Osteoblast (primary cell): ENCODE results near the gene CYP11A1. TPM values are rescaled to one million over a fixed set of nuclear protein-coding genes. Genes with fewer than 3 reads are reported as not detected.

Source experiments
- DNase-seq: peaks from one replicate; pipeline ENCODE4 v3.0.0; 2011; ENCODE audit warnings: low spot score, mixed read lengths; ENCODE audit not compliant: insufficient read length; ENCODE audit errors: missing footprints
- H2AFZ ChIP-seq: 2 replicates; pipeline ENCODE4 v1.6.0; 2011; ENCODE audit warnings: mild to moderate bottlenecking, low read length
- H3K27ac ChIP-seq: 2 replicates; pipeline ENCODE4 v1.5.1; 2011; ENCODE audit warnings: mild to moderate bottlenecking, low read depth, low read length, moderate library complexity
- H3K27me3 ChIP-seq: 2 replicates; pipeline ENCODE4 v1.6.0; 2012; ENCODE audit warnings: mild to moderate bottlenecking, control low read depth, inconsistent platforms, low read length, moderate library complexity; ENCODE audit not compliant: insufficient read depth
- H3K36me3 ChIP-seq: 2 replicates; pipeline ENCODE4 v1.5.1; 2011; ENCODE audit warnings: mild to moderate bottlenecking, low read length, control low read depth, moderate library complexity; ENCODE audit not compliant: insufficient read depth
- H3K4me1 ChIP-seq: 2 replicates; pipeline ENCODE4 v1.5.1; 2011; ENCODE audit warnings: mild to moderate bottlenecking, low read length, control low read depth, moderate library complexity; ENCODE audit not compliant: insufficient read depth
- H3K4me2 ChIP-seq: 2 replicates; pipeline ENCODE4 v1.6.0; 2011; ENCODE audit warnings: mild to moderate bottlenecking, low read length; ENCODE audit not compliant: insufficient read depth
- H3K4me3 ChIP-seq: fragments of 200-600 bp; sonication (generic); 3 replicates; pipeline ENCODE4 v1.5.1; 2012; ENCODE audit warnings: mild to moderate bottlenecking, low read length, inconsistent platforms; ENCODE audit not compliant: insufficient read depth
- H3K79me2 ChIP-seq: 2 replicates; pipeline ENCODE4 v1.6.0; 2012; ENCODE audit warnings: mild to moderate bottlenecking, low read length, control low read depth, inconsistent platforms; ENCODE audit not compliant: insufficient read depth
- H3K9me3 ChIP-seq: 2 replicates; pipeline ENCODE4 v1.5.1; 2011; ENCODE audit warnings: low read depth, low read length, control low read depth
- H4K20me1 ChIP-seq: 2 replicates; pipeline ENCODE4 v1.6.0; 2012; ENCODE audit warnings: mild to moderate bottlenecking, low read length, control low read depth; ENCODE audit not compliant: insufficient read depth
- total RNA-seq: library from RNA; depleted of rRNA; stranded (reverse); fragments of >200 nt; gene quantifications from 2 replicates; pipeline ENCODE4 v1.2.3, GENCODE V29; 2012
- TF ChIP-seq, protein P1 (sequence below): IDR thresholded peaks from 2 replicates; pipeline ENCODE4 v1.5.1; 2011; ENCODE audit warnings: mild to moderate bottlenecking, low read depth, low read length, moderate library complexity; ENCODE audit errors: extremely low read depth

The CYP11A1 gene
- total RNA-seq, 1 donor: 1.4 TPM

DNA sequence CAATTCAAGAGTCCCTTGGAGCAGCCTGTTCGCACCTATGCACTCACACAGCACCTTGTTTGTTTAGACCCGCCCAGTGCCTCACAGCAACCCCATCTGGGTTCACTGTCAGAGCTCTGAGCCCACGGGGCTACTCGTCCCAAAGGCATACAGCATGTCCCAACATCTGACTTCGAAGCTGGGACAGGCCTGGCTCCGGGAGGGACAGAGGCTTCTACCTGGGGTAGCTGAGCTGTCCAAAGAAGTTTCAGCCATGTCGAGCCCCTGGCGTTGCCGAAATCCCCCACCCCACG, 28.6 kb upstream of the CYP11A1 start:
- Histone ChIP-seq H4K20me1 (no peaks in the 10 kb centered on the region), H3K4me3 (no peak overlapping the region), H3K4me2 (no peak overlapping the region), H3K27ac (peak overlapping the region; percentile 76), H3K36me3 (no peaks in the 10 kb centered on the region), H3K79me2 (no peaks in the 10 kb centered on the region), H2AFZ (peak overlapping the region; percentile 2), H3K4me1 (peaks cover 76% of the 10 kb centered on the region), H3K9me3 (no peaks in the 10 kb centered on the region), H3K27me3 (no peaks in the 10 kb centered on the region)
- DNase-seq: no peak
- TF ChIP-seq, protein P1, sequence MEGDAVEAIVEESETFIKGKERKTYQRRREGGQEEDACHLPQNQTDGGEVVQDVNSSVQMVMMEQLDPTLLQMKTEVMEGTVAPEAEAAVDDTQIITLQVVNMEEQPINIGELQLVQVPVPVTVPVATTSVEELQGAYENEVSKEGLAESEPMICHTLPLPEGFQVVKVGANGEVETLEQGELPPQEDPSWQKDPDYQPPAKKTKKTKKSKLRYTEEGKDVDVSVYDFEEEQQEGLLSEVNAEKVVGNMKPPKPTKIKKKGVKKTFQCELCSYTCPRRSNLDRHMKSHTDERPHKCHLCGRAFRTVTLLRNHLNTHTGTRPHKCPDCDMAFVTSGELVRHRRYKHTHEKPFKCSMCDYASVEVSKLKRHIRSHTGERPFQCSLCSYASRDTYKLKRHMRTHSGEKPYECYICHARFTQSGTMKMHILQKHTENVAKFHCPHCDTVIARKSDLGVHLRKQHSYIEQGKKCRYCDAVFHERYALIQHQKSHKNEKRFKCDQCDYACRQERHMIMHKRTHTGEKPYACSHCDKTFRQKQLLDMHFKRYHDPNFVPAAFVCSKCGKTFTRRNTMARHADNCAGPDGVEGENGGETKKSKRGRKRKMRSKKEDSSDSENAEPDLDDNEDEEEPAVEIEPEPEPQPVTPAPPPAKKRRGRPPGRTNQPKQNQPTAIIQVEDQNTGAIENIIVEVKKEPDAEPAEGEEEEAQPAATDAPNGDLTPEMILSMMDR: no peak

DNA sequence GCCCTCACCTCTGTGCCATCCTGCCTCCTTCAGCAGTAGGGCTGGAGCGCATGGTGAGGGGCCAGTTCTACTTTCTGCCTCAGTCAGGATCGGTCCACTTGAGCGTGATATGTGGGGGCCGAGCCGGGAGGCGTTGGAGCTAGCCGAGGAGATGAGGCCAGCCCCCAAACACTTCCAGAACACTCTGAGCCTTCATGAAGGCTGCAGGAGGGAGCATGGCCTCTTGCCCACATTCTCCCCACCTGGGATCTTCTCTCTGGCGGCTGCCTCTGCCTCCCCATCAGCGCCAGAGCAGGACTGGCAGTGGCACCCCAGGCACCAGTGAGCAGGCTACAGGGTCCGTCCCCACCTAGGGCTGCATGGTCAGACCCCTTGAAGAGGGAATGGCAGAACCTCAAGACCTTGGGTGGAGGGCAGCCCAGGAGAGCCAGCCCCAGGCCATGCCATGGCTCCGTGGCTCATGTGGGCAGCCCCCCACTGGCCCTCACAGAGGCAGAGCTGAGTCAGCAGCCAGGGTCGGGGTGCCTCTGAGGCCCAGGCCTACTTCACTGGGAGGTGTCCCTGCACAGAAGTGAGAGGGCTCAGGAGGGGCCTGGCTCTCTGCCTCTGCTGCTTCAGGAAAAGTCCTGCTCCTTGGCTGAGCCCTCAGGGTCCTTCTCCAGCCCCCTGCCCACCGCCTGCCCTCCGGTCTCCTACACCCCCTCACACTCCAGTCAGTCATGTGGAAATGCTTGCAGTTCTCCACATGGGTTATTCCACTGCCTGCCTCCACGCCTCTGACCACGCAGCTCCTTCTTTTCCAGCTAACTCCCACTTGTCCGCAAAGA, 28.1 kb upstream of the CYP11A1 start:
- Histone ChIP-seq H3K4me1 (peaks cover 71% of the 10 kb centered on the region), H2AFZ (no peak overlapping the region)
- TF ChIP-seq, protein P1: no peak

DNA sequence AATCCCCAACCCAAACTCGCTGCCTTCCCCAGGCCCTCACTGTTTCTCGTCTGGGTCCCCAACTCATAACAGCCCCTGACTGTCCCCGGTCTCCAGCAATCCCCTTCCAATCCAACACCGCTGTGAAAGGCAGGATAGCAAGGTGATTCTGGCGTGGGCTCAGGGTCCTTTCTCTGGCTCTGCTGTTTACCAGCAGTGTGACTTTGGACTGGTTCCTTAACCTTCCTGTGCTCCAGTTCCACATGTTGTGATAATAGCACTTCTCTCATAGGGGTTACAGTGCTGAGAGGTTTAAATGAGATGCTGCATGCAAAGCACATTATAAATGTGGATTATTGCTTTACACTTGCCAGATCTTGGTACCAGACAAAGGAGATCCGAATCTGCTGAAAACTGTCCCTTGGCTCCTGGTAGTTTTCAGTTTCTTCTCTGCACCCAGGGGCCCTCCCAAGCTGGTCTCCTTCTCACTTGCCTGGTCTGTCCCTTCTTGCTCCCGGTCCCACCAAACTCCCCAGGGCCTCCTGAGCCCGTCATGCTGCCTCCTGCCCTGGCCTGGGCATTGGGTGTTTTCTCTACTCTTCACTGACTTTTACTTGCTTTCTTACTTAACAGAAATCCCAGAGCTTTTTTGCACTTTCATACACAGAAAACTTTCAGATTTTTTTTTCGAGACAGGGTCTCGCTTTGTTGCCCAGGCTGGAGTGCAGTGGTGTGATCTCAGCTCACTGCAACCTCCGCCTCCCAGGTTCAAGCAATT, 26.8 kb upstream of the CYP11A1 start:
- peaks cover 60% of the 10 kb centered on the region for H3K4me1 ChIP-seq

More for the DNA sequence above, 28.1 kb upstream of the CYP11A1 start:
- Histone ChIP-seq H3K4me2 (peak overlapping the region; percentile 13), H3K79me2 (no peaks in the 10 kb centered on the region), H3K9me3 (no peaks in the 10 kb centered on the region), H3K27me3 (no peaks in the 10 kb centered on the region), H3K27ac (peak overlapping the region; percentile 76), H3K36me3 (no peaks in the 10 kb centered on the region), H4K20me1 (no peaks in the 10 kb centered on the region), H3K4me3 (peak overlapping the region; percentile 13)
- DNase-seq: peak; percentile 61

More for the DNA sequence above, 26.8 kb upstream of the CYP11A1 start:
- H3K27me3 ChIP-seq: no peaks in the 10 kb centered on the region
- TF ChIP-seq, protein P1: no peak
- no peak overlapping the region for H3K4me3 ChIP-seq
- no peaks in the 10 kb centered on the region for H4K20me1 ChIP-seq
- no peak overlapping the region for H3K4me2 ChIP-seq
- no peaks in the 10 kb centered on the region for H3K79me2 ChIP-seq
- no peaks in the 10 kb centered on the region for H3K36me3 ChIP-seq
- peak; percentile 59 for DNase-seq
- H2AFZ ChIP-seq: no peak overlapping the region
- H3K9me3 ChIP-seq: no peaks in the 10 kb centered on the region
- H3K27ac ChIP-seq: peak overlapping the region; percentile 76
